Neural cell (in vitro differentiated cells): ENCODE data around the gene TCN2. TPM values are rescaled to one million over a fixed set of nuclear protein-coding genes. Genes with fewer than 3 reads are reported as not detected.

Experiments
- H2AFZ ChIP-seq: fragments of 200-600, 300-800 bp; sonication (generic), shearing (Covaris generic); 2 replicates; pipeline ENCODE4 v1.6.0; 2014; ENCODE audit warnings: low read depth, mild to moderate bottlenecking, antibody characterized with exemption, low read length, moderate library complexity
- H3F3A ChIP-seq: fragments of 200-600 bp; shearing (Covaris generic); 2 replicates; pipeline ENCODE4 v1.6.1; 2016; ENCODE audit warnings: mild to moderate bottlenecking, moderate library complexity, mixed read lengths, antibody characterized with exemption, low read length; ENCODE audit not compliant: insufficient read depth, poor library complexity, severe bottlenecking
- H3K27ac ChIP-seq: fragments of 200-600, 300-800 bp; sonication (generic), shearing (Covaris generic); 2 replicates; pipeline ENCODE4 v1.5.1; 2014; ENCODE audit warnings: mild to moderate bottlenecking, low read length, moderate library complexity
- H3K27me3 ChIP-seq: fragments of 300-800, 200-600 bp; sonication (generic), shearing (Covaris generic); 2 replicates; pipeline ENCODE4 v1.6.0; 2014; ENCODE audit warnings: mild to moderate bottlenecking, low read depth, low read length, moderate library complexity; ENCODE audit not compliant: insufficient read depth
- H3K36me3 ChIP-seq: fragments of 300-800, 200-600 bp; sonication (generic), shearing (Covaris generic); 2 replicates; pipeline ENCODE4 v1.5.1; 2014; ENCODE audit warnings: mild to moderate bottlenecking, antibody characterized with exemption, low read length, moderate library complexity; ENCODE audit not compliant: insufficient read depth
- H3K4me2 ChIP-seq: fragments of 300-800, 200-600 bp; sonication (generic), shearing (Covaris generic); 2 replicates; pipeline ENCODE4 v1.6.0; 2014; ENCODE audit warnings: mild to moderate bottlenecking, low read length
- H3K4me3 ChIP-seq: fragments of 300-800, 200-600 bp; sonication (generic), shearing (Covaris generic); 2 replicates; pipeline ENCODE4 v1.5.1; 2014; ENCODE audit warnings: mild to moderate bottlenecking, low read length, moderate library complexity
- H3K79me2 ChIP-seq: fragments of 200-600 bp; shearing (Covaris generic); replicated peaks from 2 replicates; pipeline ENCODE4 v1.6.0; 2014; ENCODE audit warnings: mild to moderate bottlenecking, low read length, moderate library complexity; ENCODE audit not compliant: insufficient read depth
- H3K9ac ChIP-seq: fragments of 300-800, 200-600 bp; sonication (generic), shearing (Covaris generic); 2 replicates; pipeline ENCODE4 v1.6.1; 2016; ENCODE audit warnings: mild to moderate bottlenecking, low read length, mixed read lengths
- H3K9me2 ChIP-seq: fragments of 200-600 bp; shearing (Covaris generic); 2 replicates; pipeline ENCODE4 v1.6.1; 2016; ENCODE audit warnings: mild to moderate bottlenecking, low read length, mixed read lengths; ENCODE audit not compliant: insufficient read depth
- H3K9me3 ChIP-seq: fragments of 200-600, 300-800 bp; sonication (generic), shearing (Covaris generic); 2 replicates; pipeline ENCODE4 v1.6.1; 2016; ENCODE audit warnings: mild to moderate bottlenecking, mixed run types, low read length, moderate library complexity, mixed read lengths
- H4K20me1 ChIP-seq: fragments of 200-600 bp; shearing (Covaris generic); 2 replicates; pipeline ENCODE4 v1.6.1; 2016; ENCODE audit warnings: mild to moderate bottlenecking, mixed run types; ENCODE audit not compliant: insufficient read depth
- CTCF ChIP-seq: fragments of 450-650 bp; IDR thresholded peaks from 2 replicates; pipeline ENCODE4 v1.5.1; 2014; ENCODE audit warnings: antibody characterized with exemption, mild to moderate bottlenecking, moderate library complexity; ENCODE audit not compliant: poor library complexity, severe bottlenecking
- EP300 ChIP-seq: fragments of 450-650 bp; conservative IDR thresholded peaks from 2 replicates; pipeline ENCODE4 v1.6.1; 2014; ENCODE audit warnings: antibody characterized with exemption, mild to moderate bottlenecking, moderate library complexity; ENCODE audit not compliant: poor library complexity, severe bottlenecking
- EZH2 ChIP-seq: fragments of 200-600, 300-800 bp; shearing (Covaris generic), sonication (generic); IDR thresholded peaks from 2 replicates; pipeline ENCODE4 v1.6.1; 2014; ENCODE audit warnings: antibody characterized with exemption, low read length, borderline replicate concordance, mild to moderate bottlenecking; ENCODE audit not compliant: insufficient read depth, poor library complexity, severe bottlenecking
- MXI1 ChIP-seq: fragments of 450-650 bp; conservative IDR thresholded peaks from 2 replicates; pipeline ENCODE4 v1.6.1; 2014; ENCODE audit warnings: antibody characterized with exemption, mild to moderate bottlenecking; ENCODE audit not compliant: poor library complexity, severe bottlenecking
- POLR2AphosphoS5 ChIP-seq: IDR thresholded peaks from 2 replicates; pipeline ENCODE4 v1.6.1; 2012
- RAD21 ChIP-seq: fragments of 450-650 bp; conservative IDR thresholded peaks from 2 replicates; pipeline ENCODE4 v1.6.1; 2014; ENCODE audit warnings: antibody characterized with exemption, mild to moderate bottlenecking, moderate library complexity
- REST ChIP-seq: IDR thresholded peaks from 2 replicates; pipeline ENCODE4 v1.6.1; 2012; ENCODE audit warnings: borderline replicate concordance
- SMC3 ChIP-seq: fragments of 450-650 bp; conservative IDR thresholded peaks from 2 replicates; pipeline ENCODE4 v1.6.1; 2014; ENCODE audit warnings: antibody characterized with exemption, mild to moderate bottlenecking, moderate library complexity; ENCODE audit not compliant: poor library complexity
- TAF1 ChIP-seq: IDR thresholded peaks from 2 replicates; pipeline ENCODE4 v1.6.1; 2012; ENCODE audit warnings: low read depth
- polyA plus RNA-seq: library from polyadenylated mRNA; depleted of rRNA; stranded (reverse); fragments of >200 nt; gene quantifications from 2 replicates; pipeline ENCODE4 v1.2.3, GENCODE V29; 2014

TCN2 gene
- polyA plus RNA-seq, 1 donor from 2014 or later: 13.0 TPM

DNA sequence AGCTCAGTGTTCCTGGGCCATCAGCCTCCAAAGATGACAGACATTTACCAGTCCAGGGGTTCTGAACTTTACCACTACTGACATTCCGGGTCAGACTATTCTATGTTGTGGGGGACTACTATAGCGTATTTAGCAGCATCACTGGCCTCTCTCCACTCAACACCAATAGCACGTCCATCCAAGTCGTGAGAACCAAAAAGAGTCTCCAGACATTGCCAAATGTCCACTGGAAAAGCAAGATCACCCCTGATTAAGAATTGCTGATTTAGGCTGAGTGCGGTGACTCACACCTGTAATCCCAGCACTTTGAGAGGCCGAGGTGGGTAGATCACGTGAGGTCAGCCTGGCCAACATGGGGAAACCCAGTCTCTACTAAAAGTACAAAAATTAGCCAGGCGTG, 20.6 kb upstream of the TCN2 start:
- Histone ChIP-seq H3K9me2 (no peaks in the 10 kb centered on the region), H3F3A (no peaks in the 10 kb centered on the region), H3K9ac (no peak overlapping the region), H2AFZ (no peak overlapping the region), H3K27me3 (no peaks in the 10 kb centered on the region), H3K27ac (no peak overlapping the region), H3K9me3 (no peaks in the 10 kb centered on the region), H4K20me1 (no peaks in the 10 kb centered on the region), H3K36me3 (no peaks in the 10 kb centered on the region), H3K79me2 (peaks cover 18% of the 10 kb centered on the region), H3K4me2 (no peak overlapping the region), H3K4me3 (no peak overlapping the region)
- no peak for TF ChIP-seq EP300
- TF ChIP-seq POLR2AphosphoS5: no peak
- TF ChIP-seq RAD21: no peak
- TF ChIP-seq EZH2: no peak
- TF ChIP-seq CTCF: no peak
- TF ChIP-seq MXI1: no peak

GRCh38 chr22:30591191-30591587, 15.8 kb upstream of the TCN2 start:
- no peak overlapping the region for H2AFZ ChIP-seq
- no peaks in the 10 kb centered on the region for H3K27me3 ChIP-seq
- H3K36me3 ChIP-seq: no peaks in the 10 kb centered on the region
- TF ChIP-seq EZH2: no peak
- no peak for TF ChIP-seq EP300
- no peak for TF ChIP-seq REST
- no peak for TF ChIP-seq RAD21
- TF ChIP-seq POLR2AphosphoS5: no peak
- TF ChIP-seq MXI1: no peak
- TF ChIP-seq CTCF: no peak
- no peak for TF ChIP-seq SMC3
- TF ChIP-seq TAF1: no peak
- H3F3A ChIP-seq: no peaks in the 10 kb centered on the region
- H3K27ac ChIP-seq: peak overlapping the region; percentile 93
- no peaks in the 10 kb centered on the region for H3K9me2 ChIP-seq
- no peaks in the 10 kb centered on the region for H3K9me3 ChIP-seq
- H4K20me1 ChIP-seq: no peaks in the 10 kb centered on the region
- peak overlapping the region; percentile 86 for H3K4me2 ChIP-seq
- peaks cover 19% of the 10 kb centered on the region for H3K79me2 ChIP-seq
- H3K9ac ChIP-seq: peak overlapping the region; percentile 69
- H3K4me3 ChIP-seq: peak overlapping the region; percentile 81
